GM19397 (cell line): Measurements from ENCODE around the gene CD101.
"Not testable (repeated sequence)": the region's sequence is repeated elsewhere in the genome, so short reads cannot be mapped to it uniquely, and the experiment has no call there.

ENCODE experiments used
- ATAC-seq: cut with Tn5 transposase; IDR thresholded peaks from one replicate; pipeline ENCODE4 v1.9.1; 2021; ENCODE audit warnings: mild to moderate bottlenecking, moderate library complexity; ENCODE audit not compliant: unreplicated experiment

CD101 gene, protein sequence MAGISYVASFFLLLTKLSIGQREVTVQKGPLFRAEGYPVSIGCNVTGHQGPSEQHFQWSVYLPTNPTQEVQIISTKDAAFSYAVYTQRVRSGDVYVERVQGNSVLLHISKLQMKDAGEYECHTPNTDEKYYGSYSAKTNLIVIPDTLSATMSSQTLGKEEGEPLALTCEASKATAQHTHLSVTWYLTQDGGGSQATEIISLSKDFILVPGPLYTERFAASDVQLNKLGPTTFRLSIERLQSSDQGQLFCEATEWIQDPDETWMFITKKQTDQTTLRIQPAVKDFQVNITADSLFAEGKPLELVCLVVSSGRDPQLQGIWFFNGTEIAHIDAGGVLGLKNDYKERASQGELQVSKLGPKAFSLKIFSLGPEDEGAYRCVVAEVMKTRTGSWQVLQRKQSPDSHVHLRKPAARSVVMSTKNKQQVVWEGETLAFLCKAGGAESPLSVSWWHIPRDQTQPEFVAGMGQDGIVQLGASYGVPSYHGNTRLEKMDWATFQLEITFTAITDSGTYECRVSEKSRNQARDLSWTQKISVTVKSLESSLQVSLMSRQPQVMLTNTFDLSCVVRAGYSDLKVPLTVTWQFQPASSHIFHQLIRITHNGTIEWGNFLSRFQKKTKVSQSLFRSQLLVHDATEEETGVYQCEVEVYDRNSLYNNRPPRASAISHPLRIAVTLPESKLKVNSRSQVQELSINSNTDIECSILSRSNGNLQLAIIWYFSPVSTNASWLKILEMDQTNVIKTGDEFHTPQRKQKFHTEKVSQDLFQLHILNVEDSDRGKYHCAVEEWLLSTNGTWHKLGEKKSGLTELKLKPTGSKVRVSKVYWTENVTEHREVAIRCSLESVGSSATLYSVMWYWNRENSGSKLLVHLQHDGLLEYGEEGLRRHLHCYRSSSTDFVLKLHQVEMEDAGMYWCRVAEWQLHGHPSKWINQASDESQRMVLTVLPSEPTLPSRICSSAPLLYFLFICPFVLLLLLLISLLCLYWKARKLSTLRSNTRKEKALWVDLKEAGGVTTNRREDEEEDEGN

GRCh38 chr1:117001254-117001927 lies at the start of gene CD101:
Gene CD101 (plus strand): TSS chr1:117001760. CDS start chr1:117001818, 58 bp downstream.
- ATAC-seq, result peak; percentile 91

- ATAC-seq, result no peak
Observed at GRCh38 chr1:116952738-116953275, 48.8 kb upstream of the CD101 start.

DNA sequence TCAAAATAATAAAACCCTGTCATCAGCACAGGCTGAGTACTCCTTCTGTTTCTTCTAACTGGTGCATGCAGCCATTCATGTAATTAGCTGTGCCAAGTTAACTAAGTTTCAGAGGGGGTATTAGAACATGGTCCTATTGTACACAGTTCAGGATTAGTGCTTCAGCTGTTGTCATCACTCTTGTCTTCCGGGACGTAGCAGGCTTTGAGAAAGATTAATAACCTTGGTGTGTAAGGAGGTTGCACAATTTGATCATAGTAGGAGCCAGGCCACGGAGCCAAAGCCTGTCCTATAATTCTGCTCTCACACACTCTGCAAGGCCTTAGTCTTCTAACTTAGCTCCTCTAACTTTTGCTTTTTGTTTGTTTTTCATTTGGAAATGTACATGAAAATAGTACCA lies 47.1 kb upstream of the CD101 start:
- ATAC-seq, result no peak

DNA sequence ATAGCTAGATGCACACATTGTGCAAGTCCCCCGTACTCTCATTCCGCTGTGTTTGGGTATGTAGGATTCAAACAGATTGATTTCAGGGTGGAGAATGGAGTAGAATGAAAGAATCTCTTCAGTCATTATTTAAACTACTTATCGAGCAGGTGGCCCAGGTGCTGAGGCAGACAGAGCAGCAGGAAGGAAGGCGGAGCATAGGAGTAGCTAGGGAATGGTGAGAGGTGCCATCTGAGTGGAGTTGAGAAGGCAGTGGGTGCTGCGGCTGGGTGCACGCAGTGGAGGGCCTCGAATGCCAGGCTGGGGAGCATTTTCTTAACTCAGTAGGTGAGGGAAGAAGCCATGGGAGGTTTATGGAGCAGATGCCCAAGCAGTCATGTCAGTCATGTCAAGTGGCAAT lies 45.2 kb upstream of the CD101 start:
- ATAC-seq, result no peak

DNA sequence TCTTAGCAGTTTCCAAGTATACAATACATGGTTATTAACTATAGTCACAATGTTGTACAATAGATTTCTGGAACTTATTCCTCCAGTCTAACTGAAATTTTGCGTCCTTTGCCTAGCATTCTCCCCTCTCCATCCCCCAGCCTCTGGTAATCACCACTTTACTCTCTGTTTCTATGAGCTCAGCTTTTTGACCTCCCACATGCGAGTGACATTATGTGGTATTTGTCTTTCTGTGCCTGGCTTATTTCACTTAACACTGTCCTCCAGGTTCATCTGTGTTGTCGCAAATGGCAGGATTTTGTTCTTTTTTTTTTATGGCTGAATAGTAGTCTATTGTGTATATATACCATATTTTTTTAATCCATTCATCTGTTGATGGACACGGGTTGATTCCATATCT lies 43.9 kb upstream of the CD101 start:
- ATAC-seq, result no peak

DNA sequence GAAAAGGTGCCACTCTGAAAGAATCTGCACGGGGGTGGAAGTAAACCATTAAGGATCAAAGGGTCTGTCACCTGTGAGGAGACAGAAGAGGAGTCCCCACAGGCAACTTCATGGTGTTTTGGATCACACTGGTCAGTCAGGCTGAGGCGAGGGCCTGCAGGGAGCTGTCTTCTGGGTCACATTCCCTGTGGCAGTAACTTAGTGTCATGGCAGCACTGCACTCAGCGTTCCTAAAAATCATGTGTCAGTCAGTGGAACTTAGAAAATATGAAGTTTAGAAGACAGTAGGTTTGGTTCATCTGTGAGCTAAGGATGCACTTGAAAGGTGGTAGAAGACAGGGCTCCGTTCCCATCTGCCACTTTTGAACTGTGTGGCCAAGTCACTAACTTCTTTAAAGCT lies 43.5 kb upstream of the CD101 start:
- ATAC-seq, result no peak

GRCh38 chr1:116958977-116959376 lies 42.6 kb upstream of the CD101 start:
- ATAC-seq, result no peak

- ATAC-seq, result no peak
Observed at GRCh38 chr1:116961606-116962005, 40.0 kb upstream of the CD101 start.

- ATAC-seq, result no peak
Observed at GRCh38 chr1:116962987-116963639, 38.4 kb upstream of the CD101 start.

DNA sequence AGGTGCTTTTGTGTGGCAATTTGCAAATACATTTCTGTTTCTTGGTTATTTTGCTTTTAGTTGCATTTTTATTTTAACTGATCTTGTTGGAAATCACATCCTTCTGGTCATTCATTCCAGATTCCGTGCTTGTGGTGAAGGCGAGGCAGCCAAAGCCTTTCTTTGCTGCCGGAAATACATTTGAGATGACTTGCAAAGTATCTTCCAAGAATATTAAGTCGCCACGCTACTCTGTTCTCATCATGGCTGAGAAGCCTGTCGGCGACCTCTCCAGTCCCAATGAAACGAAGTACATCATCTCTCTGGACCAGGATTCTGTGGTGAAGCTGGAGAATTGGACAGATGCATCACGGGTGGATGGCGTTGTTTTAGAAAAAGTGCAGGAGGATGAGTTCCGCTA lies 34.8 kb upstream of the CD101 start:
- no peak for ATAC-seq

- ATAC-seq, result no peak
Observed at GRCh38 chr1:116968724-116969123, 32.8 kb upstream of the CD101 start.

GRCh38 chr1:116971258-116971860 lies 30.2 kb upstream of the CD101 start:
- ATAC-seq, result no peak

DNA sequence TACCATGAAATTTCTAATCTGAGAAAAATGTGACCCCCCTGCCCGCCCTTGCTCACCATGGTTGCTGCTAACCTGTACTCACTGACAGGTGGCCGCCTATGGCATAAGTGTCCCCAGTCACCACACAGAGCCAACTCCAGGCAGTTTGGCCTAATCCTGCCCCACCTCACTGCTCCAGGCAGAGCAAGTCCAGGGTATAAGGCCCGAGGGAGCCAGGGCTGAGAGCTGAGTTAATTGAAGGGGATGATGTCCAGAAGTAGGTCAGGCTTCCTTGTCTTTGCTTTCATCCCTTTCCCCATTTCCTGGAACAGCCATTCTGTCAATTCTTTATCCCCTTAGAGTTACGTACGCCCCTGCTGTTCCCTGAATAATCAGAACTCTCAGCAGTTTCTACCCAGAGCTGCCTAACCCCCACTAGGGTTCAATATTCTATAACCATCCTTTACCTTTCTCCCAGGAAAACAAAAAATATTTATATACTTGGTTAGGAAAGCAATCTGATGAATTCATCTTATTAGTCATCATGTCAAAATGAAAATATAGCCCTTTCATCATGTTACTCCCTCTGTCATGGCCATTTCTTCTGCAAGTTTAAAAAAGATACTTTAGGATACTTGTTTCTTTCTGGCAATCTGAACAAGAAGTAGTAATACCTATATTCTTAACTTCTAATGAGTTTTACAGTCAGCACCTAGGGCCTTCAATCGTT lies 29.4 kb upstream of the CD101 start:
- no peak for ATAC-seq

DNA sequence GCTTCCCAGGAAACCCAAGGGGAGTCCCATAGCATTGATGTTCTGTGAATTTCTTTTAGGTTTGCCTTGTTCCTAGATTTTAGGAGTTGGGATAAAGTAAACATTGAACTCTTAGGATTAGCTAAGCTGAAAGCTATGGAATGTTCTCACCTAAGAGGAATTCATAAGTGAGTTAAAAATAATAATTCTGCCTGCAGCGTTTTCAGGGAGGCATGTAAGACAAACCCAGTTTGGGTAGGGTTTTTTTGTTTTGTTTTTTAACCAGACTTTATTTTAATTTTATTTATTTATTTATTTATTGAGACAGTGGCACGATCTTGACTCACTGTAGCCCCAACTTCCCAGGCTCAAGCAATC lies 28.9 kb upstream of the CD101 start:
- ATAC-seq, result no peak

- not testable (repeated sequence) for ATAC-seq
Observed at GRCh38 chr1:116980309-116980708, 21.3 kb upstream of the CD101 start.

- no peak for ATAC-seq
Observed at GRCh38 chr1:116981521-116982037, 20.0 kb upstream of the CD101 start.

DNA sequence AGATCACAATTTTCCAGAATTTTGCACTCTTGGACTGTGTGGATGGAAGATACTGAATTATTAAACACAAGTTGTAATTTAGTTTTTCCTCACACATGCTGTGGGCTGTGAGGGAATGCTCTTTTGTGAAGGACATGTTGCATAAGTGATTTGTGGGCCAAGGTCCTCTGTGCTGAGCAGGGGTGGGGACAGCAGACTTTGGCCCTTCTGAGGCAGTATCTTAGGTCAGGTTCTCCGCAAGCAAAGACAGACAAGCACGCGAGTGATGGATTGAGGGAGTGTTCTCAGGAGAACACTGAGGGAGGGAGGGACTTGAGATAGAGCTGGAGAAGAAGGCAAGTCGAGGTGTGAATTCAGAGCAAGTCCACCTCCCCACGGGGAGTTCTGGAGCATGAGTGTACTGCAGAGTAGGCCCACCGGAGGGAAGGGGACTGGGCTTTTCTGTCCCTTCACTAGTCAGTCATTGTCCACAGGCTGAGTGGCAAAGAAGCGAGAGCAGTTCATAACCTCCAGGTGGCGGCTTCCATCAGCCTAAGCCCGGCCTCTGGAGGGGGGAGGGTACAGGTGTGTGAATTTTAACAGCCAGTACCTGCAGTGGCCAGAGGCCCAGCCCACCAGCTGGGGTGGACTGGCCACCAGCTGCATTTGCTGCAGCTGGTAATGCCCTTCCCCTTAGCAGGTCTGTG lies 19.1 kb upstream of the CD101 start:
- ATAC-seq, result no peak

DNA sequence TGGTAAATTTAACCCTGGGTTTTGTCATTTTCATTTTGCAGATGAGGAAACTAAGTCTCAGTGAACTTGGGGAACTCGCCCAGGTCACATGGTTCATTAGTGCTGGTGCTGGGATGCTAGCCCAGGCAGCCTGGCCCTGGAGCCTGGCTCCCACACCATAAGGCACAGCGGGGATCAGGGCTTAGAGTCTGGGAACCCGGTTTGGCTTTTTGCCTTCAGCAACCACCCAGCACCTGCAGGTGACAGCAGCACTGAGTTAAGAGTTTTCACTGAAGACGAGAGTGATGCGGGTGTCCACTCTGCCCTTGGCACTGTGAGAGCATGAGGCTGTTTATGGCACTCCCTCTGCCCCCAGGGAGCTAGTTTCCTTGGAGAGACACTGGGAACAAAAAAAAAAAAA lies 18.4 kb upstream of the CD101 start:
- ATAC-seq, result no peak

DNA sequence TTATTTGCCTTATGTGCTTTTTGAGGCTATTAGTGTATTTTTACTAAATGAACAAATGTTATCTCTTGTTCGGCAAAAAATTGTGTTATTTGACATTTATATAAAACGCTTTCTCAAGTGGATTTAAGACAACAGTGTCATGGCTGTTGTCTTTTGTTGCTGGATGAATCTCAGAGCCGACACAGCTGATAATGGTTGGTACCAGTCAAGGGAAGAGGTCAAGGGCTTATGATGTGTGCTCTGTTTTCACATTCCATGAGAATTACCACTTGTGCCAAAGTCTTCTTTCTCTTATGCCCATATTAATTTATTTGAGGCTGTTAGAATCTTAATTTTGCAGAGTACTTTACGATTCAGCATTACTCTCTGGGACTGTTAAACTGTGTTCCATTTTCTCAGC lies 17.9 kb upstream of the CD101 start:
- no peak for ATAC-seq
